ENCODE results near the gene ITPK1. TPM values are rescaled to one million over a fixed set of nuclear protein-coding genes. Genes with fewer than 3 reads are reported as not detected.

The ITPK1 gene
- total RNA-seq, 2 donors from 2014 or later: 57.9 to 92.1 TPM

Other genes with a start within 250 kb of the ITPK1 start
- not detected for gene CHGA, start 192.8 kb downstream of the ITPK1 start, total RNA-seq
- gene MOAP1, start 69.0 kb upstream of the ITPK1 start, total RNA-seq: 10 to 100 TPM; 18.3 to 30.2 TPM
- 10 to 100 TPM in 1 of 2 donors, 1 to 10 TPM in 1; 8.6 to 11.5 TPM for gene LYSET, start 69.4 kb upstream of the ITPK1 start, total RNA-seq
- 10 to 100 TPM; 12.9 to 15.7 TPM for gene GON7, start 91.1 kb upstream of the ITPK1 start, total RNA-seq
- 10 to 100 TPM; 31.7 to 33.1 TPM for gene UBR7, start 91.3 kb upstream of the ITPK1 start, total RNA-seq
- 10 to 100 TPM; 25.2 to 31.4 TPM for gene BTBD7, start 217.1 kb upstream of the ITPK1 start, total RNA-seq
- not detected for gene COX8C, start 231.3 kb upstream of the ITPK1 start, total RNA-seq

Data from natural killer cell treated with Interleukin-12 subunit alpha and Interleukin-12 subunit beta and Interleukin-15 and Interleukin-18, amount 100 ng/mL, for 72 hours (primary cell).